Measurements from ENCODE around the gene ZNF695. TPM values are rescaled to one million over a fixed set of nuclear protein-coding genes. Genes with fewer than 3 reads are reported as not detected.
"Not testable (repeated sequence)": the region's sequence is repeated elsewhere in the genome, so short reads cannot be mapped to it uniquely, and the experiment has no call there.

Gene ZNF695
- 0.36 TPM for polyA plus RNA-seq

DNA sequence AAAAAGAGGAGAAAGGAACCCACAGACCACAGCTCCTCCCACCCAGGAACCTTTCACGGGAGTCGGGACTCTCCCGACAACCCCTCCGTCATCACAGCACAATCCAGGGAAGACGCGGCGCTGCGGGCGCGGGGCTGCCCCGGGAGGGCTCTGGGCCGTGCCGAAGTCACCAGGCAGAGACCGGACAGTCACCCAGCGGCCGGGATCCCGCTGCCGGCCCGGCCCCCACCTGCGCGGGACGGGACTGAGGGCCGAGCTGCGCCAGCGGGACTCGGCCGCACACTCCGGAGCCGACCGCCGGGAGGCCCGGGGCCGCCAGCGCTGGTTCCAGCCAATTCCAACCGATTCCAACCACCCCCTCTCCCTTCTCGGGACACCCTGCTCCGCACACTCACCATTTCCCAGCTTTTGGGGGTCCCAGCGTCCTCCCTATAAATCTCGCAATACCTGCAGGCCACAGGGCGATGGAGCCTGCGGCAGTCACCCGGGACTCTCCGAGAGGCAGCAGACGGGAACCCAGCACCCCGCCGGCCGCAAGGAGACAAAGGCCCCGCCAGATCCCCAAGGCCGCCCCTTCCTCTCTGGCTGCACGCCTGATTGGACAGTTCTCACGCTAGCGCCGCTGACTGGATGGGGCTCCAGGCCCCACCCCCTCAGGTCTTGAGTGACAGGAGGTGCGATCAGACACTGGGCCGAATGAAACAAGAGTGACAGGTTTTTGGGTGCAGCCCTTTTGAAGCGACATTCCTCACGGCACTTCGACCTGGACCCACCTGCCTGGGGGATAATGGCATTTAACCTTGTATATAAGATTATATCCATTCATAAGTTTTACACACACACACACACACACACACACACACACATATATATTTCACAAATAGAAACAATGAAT lies at the start of gene ZNF695:
Gene ZNF695, minus strand, starts transcription at position 547 of the 895 bp plus-strand sequence. Its CDS starts 149 bp downstream, at position 398.
- Mint-ChIP-seq H3K9me3 (peaks cover 4 to 23% (median 7%) of the 10 kb centered on the region in 3 donors), H3K27ac (no peak within 1 kb of the TSS), H3K4me1 (peaks cover 4 to 5% (median 4%) of the 10 kb centered on the region in 3 donors), H3K27me3 (peaks cover 31% of the 10 kb centered on the region), H3K4me3 (peak within 1 kb of the TSS; percentile 82 to 96 (median 94)), H3K36me3 (peaks cover 8% of the 10 kb centered on the region)

DNA sequence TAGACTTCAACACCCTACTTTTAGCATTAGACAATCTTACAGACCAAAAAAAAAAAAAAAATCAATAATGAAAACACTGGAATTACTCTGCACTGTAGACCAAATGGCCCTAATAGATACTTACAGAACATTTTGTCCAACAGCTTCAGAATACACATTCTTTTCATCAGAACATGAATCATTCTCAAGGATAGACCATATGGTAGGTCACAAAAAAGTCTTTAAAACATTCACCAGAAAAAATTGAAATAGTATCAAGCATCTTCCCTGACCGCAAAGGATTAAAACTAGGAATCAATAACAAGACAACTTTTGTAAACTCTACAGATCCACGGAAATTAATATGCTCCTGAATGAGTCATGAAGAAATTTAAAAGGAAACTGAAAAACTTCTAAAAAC lies 48.2 kb upstream of the ZNF695 start:
- peaks cover 0 to 3% (median 2%) of the 10 kb centered on the region in 3 donors for H3K4me1 Mint-ChIP-seq
- peak overlapping the region in 1 of 4 donors; percentile 2 for H3K4me3 Mint-ChIP-seq
- no peak overlapping the region for H3K27ac Mint-ChIP-seq
- no peaks in the 10 kb centered on the region for H3K27me3 Mint-ChIP-seq
- H3K36me3 Mint-ChIP-seq = peaks cover 19% of the 10 kb centered on the region
- peaks cover 15 to 57% (median 39%) of the 10 kb centered on the region in 3 donors for H3K9me3 Mint-ChIP-seq

DNA sequence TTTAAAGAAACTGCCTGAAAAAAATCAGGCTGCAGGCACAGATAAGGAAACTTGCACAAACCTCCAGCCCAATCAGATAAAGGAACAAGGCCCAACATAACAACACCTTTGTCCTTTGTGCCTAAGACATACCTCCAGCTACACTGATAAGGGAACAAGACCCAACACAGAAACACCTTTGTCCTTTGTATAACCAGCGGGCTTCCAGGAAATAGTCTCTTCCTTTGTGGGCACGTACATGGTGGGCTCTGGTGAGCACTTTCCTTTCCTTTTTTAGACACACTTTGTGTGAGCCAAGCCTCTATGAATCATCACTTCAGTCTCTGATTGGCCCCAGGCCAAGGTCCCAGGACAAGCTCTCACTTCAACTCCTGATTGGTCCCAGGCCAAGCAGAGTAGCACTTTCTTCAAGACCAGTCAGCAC lies 47.1 kb upstream of the ZNF695 start:
- Mint-ChIP-seq H3K4me3 (no peak overlapping the region), H3K36me3 (peaks cover 20% of the 10 kb centered on the region), H3K9me3 (peaks cover 15 to 52% (median 40%) of the 10 kb centered on the region in 3 donors), H3K4me1 (peaks cover 0 to 3% (median 2%) of the 10 kb centered on the region in 3 donors), H3K27me3 (no peaks in the 10 kb centered on the region), H3K27ac (peak overlapping the region in 1 of 3 donors; percentile 59)

DNA sequence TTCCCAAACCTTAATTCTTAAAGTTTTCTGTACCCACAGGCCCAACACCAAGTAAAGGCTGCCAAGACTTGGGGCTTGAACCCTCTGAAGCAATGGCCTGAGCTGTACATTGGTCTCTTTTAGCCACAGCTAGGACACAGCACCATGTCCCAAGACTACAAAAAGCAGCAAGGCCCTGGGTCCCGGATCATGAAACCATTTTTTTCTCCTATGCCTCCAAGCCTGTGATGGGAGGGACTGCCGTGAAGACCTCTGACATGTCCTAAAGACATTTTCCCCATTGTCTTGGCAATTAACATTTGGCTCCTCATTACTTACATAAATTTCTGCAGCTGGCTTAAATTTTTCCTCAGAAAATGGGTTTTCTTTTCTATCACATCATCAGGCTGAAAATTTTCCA lies 39.8 kb upstream of the ZNF695 start:
- Mint-ChIP-seq H3K4me3 (no peak overlapping the region), H3K9me3 (peaks cover 9 to 47% (median 36%) of the 10 kb centered on the region in 3 donors), H3K27me3 (no peaks in the 10 kb centered on the region), H3K36me3 (peaks cover 22% of the 10 kb centered on the region), H3K27ac (no peak overlapping the region), H3K4me1 (peaks cover 0 to 1% (median 0%) of the 10 kb centered on the region in 3 donors)

DNA sequence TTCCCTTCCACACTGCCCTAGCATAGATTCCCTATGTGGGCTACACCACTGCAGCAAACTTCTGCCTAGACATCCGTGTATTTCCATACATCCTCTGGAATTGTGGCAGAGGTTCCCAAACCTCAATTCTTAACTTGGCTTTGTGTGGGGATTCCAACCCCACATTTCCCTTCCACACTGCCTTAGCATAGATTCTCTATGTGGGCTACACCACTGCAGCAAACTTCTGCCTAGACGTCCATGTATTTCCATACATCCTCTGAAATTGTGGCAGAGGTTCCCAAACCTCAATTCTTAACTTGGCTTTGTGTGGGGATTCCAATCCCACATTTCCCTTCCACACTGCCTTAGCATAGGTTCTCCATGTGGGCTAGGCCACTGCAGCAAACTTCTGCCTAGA lies 39.4 kb upstream of the ZNF695 start:
- Mint-ChIP-seq H3K27me3 (no peaks in the 10 kb centered on the region), H3K9me3 (peaks cover 11 to 49% (median 39%) of the 10 kb centered on the region in 3 donors), H3K27ac (no peak overlapping the region), H3K4me3 (no peak overlapping the region), H3K36me3 (peaks cover 22% of the 10 kb centered on the region), H3K4me1 (peaks cover 0 to 1% (median 0%) of the 10 kb centered on the region in 3 donors)

DNA sequence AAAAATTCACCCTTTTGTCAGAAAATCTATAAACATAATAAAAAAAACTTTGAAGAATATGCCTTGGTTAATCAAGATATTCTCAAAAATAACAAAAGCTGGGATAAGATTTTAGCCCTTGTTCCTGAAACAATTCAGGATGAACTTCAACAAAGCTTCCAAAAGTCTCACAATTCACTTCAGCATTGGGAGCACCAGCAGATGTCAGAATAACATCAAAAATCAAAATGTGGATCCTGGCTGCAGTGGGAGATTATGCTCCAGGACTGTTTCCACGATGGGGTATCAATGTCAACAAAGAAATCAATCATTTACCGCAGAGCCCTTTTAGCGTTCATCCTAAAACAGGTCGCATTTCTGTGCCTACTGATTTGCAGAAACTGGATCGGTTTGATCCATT lies 35.5 kb upstream of the ZNF695 start:
- Mint-ChIP-seq H3K27me3 (no peaks in the 10 kb centered on the region), H3K4me3 (no peak overlapping the region), H3K4me1 (peaks cover 0 to 1% (median 0%) of the 10 kb centered on the region in 3 donors), H3K36me3 (peaks cover 23% of the 10 kb centered on the region), H3K27ac (no peak overlapping the region), H3K9me3 (peaks cover 13 to 50% (median 36%) of the 10 kb centered on the region in 3 donors)

DNA sequence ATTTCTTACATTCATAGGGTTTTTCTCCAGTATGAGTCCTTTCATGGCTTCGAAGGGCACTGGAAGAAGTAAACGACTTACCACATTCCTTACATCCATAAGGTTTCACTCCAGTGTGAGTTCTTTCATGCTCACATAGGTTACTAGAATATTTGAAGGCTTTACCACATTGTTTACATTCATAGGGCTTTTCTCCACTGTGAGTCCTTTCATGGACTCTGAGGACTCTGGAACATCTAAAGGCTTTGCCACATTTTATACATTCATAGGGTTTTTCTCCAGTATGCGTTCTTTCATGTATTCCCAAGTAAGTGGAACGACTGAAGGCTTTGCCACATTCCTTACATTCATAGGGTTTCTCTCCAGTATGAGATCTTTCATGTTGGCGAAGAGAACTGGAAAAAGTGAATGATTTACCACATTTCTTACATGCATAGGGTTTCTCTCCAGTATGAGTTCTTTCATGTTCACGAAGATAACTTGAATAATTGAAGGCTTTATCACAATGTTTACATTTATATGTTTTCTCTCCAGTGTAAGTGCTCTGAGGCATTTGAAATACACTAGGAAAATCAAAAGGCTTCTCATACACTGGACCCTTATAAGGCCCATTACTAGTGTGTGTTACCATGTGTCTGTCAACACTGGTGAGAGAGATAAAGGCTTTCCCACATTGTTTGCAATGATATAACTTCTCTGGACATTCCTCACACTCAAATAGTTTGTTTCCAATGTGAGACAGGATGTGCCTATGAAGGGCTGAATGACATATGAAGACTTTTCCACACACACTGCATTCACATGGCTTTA lies 29.9 kb upstream of the ZNF695 start:
- Mint-ChIP-seq H3K4me1 (no peaks in the 10 kb centered on the region), H3K9me3 (peaks cover 20 to 52% (median 49%) of the 10 kb centered on the region in 3 donors)

DNA sequence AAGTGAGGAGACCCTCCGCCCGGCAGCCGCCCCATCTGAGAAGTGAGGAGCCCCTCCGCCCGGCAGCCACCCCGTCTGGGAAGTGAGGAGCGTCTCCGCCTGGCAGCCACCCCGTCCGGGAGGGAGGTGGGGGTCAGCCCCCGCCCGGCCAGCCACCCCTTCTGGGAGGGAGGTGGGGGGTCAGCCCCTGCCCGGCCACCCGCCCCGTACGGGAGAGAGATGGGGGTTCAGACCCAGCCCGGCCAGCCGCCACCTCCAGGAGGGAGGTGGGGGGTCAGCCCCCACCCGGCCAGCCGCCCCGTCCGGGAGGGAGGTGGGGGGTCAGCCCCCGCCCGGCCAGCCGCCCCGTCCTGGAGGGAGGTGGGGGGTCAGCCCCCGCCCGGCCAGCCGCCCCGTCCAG lies 24.4 kb upstream of the ZNF695 start:
- Mint-ChIP-seq H3K9me3 (peaks cover 13 to 45% (median 43%) of the 10 kb centered on the region in 3 donors), H3K36me3 (peaks cover 18% of the 10 kb centered on the region)
- not testable (repeated sequence) for H3K27ac Mint-ChIP-seq, H3K4me1 Mint-ChIP-seq, H3K4me3 Mint-ChIP-seq, H3K27me3 Mint-ChIP-seq

More for the DNA sequence above, 29.9 kb upstream of the ZNF695 start:
- H3K36me3 Mint-ChIP-seq = peaks cover 36% of the 10 kb centered on the region
- no peaks in the 10 kb centered on the region for H3K27me3 Mint-ChIP-seq
- H3K4me3 Mint-ChIP-seq = no peak overlapping the region
- H3K27ac Mint-ChIP-seq = no peak overlapping the region

DNA sequence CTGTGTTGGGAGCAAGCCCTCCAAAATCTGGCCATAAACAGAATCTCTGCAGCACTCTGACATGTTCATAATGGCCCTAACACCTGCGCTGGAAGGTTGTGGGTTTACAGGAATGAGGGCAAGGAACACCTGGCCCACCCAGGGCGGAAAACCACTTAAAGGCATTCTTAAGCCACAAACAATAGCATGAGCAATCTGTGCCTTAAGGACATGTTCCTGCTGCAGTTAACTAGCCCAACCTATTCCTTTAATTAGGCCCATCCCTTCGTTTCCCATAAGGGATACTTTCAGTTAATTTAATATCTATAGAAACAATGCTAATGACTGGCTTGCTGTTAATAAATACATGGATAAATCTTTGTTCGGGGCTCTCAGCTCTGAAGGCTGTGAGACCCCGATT lies 16.8 kb upstream of the ZNF695 start:
- H3K27ac Mint-ChIP-seq, H3K4me1 Mint-ChIP-seq, H3K36me3 Mint-ChIP-seq, H3K4me3 Mint-ChIP-seq, H3K27me3 Mint-ChIP-seq: not testable (repeated sequence)
- H3K9me3 Mint-ChIP-seq = peaks cover 9 to 43% (median 41%) of the 10 kb centered on the region in 3 donors

DNA sequence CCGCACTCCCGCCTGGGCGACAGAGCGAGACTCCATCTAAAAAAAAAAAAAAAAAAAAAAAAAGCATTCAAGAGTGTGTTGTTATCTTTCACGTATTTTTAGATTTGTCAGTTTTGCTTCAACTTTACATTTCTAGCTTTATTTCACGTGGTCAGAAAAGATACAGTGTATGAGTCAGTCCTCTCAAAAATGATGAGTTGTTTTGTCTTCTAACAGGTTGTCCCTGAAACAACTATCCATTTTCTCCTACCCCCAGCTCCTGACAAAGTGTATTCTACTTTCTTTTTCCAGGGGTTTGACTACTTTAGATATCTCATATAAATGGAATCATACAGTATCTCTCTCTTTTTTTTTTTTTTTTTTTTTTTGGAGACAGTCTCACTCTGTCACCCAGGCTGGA lies 5.5 kb upstream of the ZNF695 start:
- Mint-ChIP-seq H3K36me3 (peaks cover 2% of the 10 kb centered on the region), H3K4me1 (peaks cover 0 to 1% (median 0%) of the 10 kb centered on the region in 3 donors), H3K27ac (no peak overlapping the region), H3K9me3 (peaks cover 5 to 17% (median 17%) of the 10 kb centered on the region in 3 donors), H3K4me3 (no peak overlapping the region), H3K27me3 (peaks cover under 1% of the 10 kb centered on the region)

DNA sequence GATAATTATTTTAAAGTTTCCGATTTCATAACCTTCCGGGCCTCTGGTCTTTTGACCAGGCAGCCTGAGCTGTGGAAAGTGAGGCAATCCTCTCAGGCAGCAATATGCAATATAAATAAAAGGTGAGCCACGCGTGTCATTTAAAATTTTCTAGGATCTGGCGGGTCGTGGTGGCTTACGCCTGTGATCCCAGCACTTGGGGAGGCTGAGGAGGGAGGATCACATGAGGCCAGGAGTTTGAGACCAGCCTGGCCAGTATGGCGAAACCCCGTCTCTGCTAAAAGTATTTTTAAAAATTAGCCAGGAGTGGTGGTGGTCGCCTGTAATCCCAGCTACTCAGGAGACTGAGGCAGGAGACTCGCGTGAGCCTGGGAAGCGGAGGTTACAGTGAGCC lies 546 bp upstream of the ZNF695 start:
- Mint-ChIP-seq H3K36me3 (peaks cover 8% of the 10 kb centered on the region), H3K4me3 (peak overlapping the region; percentile 16 to 96 (median 94)), H3K27ac (no peak overlapping the region), H3K4me1 (peaks cover 4 to 5% (median 4%) of the 10 kb centered on the region in 3 donors), H3K9me3 (peaks cover 4 to 20% (median 7%) of the 10 kb centered on the region in 3 donors), H3K27me3 (peaks cover 28% of the 10 kb centered on the region)

DNA sequence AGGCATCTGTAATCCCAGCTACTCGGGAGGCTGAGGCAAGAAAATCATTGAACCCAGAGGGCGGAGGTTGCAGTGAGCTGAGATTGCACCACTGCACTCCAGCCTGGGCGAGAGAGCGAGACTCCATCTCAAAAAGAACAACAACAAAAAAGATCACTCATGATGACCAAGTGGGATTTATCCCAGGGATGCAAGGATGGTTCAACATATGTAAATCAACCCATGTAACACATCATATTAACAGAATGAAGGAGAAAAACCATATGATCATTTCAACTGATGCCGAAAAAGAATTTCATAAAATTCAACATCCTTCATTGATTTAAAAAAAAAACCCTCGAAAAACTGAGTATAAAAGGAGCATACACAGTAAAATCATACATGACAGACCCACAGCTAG lies 3.8 kb downstream of the ZNF695 start:
- H3K27me3 Mint-ChIP-seq = peaks cover 31% of the 10 kb centered on the region
- H3K9me3 Mint-ChIP-seq = peaks cover 8 to 34% (median 8%) of the 10 kb centered on the region in 3 donors
- not testable (repeated sequence) for H3K27ac Mint-ChIP-seq, H3K4me1 Mint-ChIP-seq
- H3K4me3 Mint-ChIP-seq = peak overlapping the region in 2 of 4 donors; percentile 12 to 26
- H3K36me3 Mint-ChIP-seq = peaks cover 14% of the 10 kb centered on the region

DNA sequence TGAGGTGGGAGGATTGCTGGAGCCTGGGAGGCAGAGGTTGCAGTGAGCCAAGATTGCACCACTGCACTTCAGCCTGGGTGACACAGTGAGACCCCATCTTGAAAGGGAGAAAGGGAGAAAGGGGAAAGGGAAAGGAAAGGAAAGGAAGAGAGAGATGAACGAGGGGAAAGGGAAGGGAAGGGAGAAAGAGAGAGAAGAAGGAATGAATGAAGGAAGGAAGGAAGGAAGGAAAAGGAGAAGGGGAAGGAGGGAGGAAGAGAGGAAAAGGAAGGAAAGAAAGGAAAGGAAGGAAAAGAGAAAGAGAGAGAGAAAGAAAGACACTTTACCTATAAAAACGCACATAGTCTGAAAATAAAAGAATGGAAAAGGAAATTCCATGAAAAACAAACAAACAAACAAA lies 18.0 kb downstream of the ZNF695 start:
- peak overlapping the region in 1 of 4 donors; percentile 72 for H3K4me3 Mint-ChIP-seq
- H3K4me1 Mint-ChIP-seq = peaks cover 0 to 1% (median 0%) of the 10 kb centered on the region in 3 donors
- peaks cover 17 to 62% (median 57%) of the 10 kb centered on the region in 3 donors for H3K9me3 Mint-ChIP-seq
- H3K27ac Mint-ChIP-seq = no peak overlapping the region
- no peaks in the 10 kb centered on the region for H3K27me3 Mint-ChIP-seq
- H3K36me3 Mint-ChIP-seq = peaks cover 12% of the 10 kb centered on the region

DNA sequence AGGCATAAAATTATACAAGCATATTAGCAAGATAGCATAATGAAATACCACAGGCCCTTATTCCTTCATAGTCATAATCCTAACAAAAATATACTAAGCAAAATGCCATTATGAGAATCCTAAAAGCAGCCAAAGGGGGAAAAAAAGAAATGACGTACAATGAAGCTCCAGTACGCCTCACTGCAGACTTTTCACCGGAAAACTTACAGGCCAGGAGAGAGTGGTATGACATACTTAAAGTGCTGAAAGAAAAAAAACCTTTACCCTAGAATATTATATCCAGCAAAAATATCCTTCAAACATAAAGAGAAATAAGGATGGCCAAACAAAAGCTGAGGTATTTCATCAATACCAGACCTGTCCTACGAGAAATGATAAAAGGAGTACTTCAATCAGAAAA lies 19.5 kb downstream of the ZNF695 start:
- Mint-ChIP-seq H3K4me1 (peaks cover 0 to 1% (median 0%) of the 10 kb centered on the region in 3 donors), H3K27me3 (no peaks in the 10 kb centered on the region), H3K36me3 (peaks cover 12% of the 10 kb centered on the region), H3K27ac (no peak overlapping the region), H3K9me3 (peaks cover 17 to 67% (median 66%) of the 10 kb centered on the region in 3 donors), H3K4me3 (peak overlapping the region in 1 of 4 donors; percentile 37)

Measured in IgD-negative memory B cell (primary cell).